Femur (tissue), 1 donor: ENCODE data around the gene IFRD2.
"Not testable (repeated sequence)": the region's sequence is repeated elsewhere in the genome, so short reads cannot be mapped to it uniquely, and the experiment has no call there.

Source experiments
- DNase-seq: peaks from one replicate; pipeline ENCODE4 v3.0.0-alpha.2; 2017

Gene IFRD2

DNA sequence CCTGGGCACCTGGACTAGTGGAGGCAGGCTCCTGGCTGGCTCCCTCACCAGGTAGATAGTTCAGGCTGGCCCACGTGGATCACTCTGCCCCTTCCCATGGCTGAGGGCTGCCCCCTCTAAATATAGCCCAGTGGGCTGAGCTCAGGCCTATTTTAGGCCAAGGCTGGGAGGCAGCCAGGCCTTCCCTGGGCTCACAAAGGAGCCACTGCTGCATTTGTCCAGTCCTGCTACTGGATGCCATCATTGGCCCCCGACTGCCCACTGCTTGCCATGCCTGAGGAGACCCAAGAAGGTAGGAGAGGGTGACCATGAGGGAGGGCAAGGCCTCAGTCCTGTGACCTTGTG, 13.4 kb downstream of the IFRD2 start, which contains the start of gene LSMEM2:
Gene LSMEM2, plus strand, starts transcription at position 208 of the 345 bp plus-strand sequence. Its CDS starts 27 bp downstream, at position 235.
- DNase-seq = peak; percentile 74

DNA sequence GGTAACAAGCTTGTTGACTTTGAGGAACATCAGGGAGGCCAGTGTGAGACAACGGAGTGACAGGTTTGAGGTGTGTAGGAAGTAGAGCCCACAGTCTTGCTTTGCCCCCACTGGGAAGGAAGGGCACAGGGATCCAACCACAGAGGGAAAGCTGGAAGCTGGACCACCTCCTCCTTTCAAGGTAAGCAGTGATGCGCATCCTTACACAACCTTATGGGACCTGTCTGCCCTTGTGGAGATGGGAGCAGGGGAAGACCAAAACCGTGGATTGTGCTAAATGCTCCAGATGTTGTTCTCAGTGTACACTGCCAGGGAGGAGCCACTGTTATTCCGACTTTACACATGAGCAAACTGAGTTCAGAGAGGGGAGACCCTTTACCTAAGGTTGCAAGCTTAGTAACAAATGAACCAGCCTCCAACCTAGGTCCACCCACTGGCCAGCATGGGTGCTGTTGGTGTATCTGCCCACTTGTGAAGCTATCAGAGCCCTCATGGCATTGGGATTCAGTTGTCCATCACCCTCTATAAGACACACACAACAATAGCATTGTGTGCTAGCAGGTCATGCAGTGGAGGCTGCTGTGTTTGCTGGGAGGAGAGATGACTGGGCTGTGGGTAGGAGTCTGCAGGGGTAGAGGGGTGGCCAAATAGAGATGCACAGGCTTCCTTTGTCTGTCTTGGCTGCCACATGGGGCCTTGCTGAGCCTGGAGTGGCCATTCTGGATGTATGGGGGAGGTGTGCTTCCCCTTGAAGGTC, 13.9 kb downstream of the IFRD2 start:
- no peak for DNase-seq

- DNase-seq = no peak
Observed at GRCh38 chr3:50276762-50277101, 15.5 kb downstream of the IFRD2 start.

DNA sequence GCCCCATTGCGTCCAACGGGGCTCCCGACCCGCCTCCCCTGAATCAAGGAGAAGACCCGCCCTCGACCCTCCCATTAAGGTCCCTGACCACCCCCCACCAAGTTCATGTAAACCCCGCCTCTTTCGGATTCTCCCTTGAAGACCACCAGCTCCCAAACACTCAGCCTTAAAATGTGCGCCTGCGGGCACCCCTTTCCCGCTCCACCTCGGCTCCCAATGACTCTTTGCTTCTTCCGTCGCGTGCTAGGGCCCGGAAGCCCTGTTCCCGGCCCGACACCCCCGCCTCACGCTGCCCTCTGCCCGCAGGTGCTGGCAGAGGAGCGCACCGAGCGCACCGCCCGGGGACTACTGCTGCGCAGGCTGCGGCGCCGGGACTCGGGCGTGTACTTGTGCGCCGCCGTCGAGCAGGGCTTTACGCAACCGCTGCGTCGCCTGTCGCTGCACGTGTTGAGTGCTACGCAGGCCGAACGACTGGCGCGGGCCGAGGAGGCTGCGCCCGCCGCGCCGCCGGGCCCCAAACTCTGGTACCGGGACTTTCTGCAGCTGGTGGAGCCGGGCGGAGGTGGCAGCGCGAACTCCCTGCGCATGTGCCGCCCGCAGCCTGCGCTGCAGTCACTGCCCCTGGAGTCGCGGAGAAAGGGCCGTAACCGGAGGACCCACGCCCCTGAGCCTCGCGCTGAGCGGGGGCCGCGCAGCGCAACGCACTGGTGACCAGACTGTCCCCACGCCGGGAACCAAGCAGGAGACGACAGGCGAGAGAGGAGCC, 16.1 kb downstream of the IFRD2 start:
- no peak for DNase-seq

GRCh38 chr3:50275141-50275995, 16.9 kb downstream of the IFRD2 start:
- DNase-seq = no peak

DNA sequence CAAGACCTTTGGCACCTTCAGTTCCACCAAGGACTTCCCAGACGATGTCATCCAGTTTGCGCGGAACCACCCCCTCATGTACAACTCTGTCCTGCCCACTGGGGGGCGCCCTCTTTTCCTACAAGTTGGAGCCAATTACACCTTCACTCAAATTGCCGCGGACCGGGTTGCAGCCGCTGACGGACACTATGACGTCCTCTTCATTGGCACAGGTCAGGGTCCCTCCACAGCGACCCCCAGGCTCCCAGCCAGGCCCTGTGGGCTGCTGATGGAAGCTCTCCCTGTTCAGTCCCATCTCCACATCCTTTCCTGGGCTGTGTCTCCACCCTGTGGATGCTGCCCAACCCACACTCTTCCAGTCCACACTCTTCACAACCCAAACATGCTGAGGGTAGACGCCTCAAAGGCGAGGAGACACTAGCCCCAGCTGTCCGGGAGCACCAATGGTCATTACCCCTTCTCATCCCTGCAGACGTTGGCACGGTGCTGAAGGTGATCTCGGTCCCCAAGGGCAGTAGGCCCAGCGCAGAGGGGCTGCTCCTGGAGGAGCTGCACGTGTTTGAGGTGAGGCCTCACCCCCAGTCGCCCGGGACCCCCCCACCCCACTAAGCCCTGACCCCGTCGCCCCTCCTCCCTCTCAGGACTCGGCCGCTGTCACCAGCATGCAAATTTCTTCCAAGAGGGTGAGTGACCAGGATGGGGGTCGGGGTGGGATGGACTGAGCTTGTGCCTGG, 17.7 kb downstream of the IFRD2 start:
- peak; percentile 68 for DNase-seq

GRCh38 chr3:50273689-50274065, 18.6 kb downstream of the IFRD2 start:
- DNase-seq = no peak

DNA sequence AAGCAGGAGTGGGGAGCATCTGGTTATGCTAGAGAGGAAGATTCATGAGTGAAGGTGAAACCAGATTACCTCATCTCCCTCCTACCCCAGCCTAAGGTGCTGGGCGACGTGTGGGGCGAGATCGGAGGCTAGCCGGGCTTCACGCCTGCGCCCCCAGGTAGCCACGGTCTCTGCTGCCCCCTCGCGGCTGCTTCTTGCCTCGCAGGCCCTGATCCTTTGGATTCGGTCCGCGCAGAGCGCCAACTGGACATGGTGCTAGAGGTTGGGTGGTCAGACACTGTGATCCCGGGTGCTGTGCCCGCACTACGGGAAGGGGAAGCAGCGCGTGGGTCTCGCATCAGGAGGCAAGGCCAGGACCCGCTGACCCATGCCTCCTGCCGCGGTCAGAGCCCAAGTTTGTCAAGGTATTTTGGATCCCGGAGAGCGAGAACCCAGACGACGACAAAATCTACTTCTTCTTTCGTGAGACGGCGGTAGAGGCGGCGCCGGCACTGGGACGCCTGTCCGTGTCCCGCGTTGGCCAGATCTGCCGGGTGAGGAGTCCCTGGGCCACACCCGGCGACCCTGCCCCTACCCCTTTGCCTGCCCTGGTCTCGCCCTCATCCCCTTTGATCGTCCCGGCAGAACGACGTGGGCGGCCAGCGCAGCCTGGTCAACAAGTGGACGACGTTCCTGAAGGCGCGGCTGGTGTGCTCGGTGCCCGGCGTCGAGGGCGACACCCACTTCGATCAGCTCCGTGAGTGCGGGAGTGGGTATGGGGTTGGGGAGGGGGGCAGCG, 19.1 kb downstream of the IFRD2 start:
- peak; percentile 91 for DNase-seq

DNA sequence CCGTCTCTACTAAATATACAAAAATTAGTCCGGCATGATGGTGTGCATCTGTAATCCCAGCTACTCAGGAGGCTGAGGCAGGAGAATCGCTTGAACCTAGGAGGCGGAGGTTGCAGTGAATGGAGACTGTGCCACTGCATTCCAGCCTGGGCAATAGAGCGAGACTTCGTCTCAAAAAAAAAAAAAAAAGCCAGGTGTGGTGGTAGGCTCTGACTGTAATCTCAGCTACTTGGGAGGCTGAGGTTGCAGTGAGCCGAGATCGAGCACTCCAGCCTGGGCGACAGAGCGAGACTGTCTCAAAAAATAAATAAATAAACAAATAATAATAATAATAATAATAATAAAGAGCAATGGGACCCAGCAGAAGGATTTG, 19.7 kb downstream of the IFRD2 start:
- not testable (repeated sequence) for DNase-seq

- DNase-seq = no peak
Observed at GRCh38 chr3:50271314-50271936, 20.8 kb downstream of the IFRD2 start.

DNA sequence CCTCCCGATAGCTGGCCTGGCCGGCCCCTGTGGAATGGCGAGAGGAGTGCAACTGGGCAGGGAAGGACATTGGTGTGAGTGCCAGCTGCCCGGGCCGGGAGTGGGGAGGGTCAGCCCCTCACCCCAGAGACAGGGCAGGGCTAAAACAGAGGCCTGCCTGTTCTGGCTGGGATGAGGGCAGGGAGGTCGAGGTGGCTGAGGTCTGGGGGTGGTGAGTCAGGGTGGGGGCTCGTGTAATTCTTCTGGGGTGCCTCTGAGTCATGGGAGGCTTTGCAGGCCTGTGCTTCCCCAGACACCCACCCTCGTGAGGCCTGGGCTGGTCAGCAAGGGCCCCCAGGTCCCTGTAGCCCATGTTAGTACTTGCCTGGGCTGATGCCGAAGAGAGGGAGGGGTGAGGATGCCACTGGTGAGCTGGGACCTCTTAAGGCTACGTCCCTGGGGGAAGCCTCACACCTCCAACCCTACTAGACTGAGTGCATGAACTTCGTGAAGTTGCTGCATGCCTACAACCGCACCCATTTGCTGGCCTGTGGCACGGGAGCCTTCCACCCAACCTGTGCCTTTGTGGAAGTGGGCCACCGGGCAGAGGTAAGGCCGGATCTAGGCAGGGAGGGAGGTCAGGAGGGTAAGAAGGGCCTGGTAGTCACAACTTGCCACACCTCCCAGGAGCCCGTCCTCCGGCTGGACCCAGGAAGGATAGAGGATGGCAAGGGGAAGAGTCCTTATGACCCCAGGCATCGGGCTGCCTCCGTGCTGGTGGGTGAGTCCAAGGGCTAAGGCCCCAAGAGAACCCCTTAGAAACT, 21.6 kb downstream of the IFRD2 start:
- no peak for DNase-seq

DNA sequence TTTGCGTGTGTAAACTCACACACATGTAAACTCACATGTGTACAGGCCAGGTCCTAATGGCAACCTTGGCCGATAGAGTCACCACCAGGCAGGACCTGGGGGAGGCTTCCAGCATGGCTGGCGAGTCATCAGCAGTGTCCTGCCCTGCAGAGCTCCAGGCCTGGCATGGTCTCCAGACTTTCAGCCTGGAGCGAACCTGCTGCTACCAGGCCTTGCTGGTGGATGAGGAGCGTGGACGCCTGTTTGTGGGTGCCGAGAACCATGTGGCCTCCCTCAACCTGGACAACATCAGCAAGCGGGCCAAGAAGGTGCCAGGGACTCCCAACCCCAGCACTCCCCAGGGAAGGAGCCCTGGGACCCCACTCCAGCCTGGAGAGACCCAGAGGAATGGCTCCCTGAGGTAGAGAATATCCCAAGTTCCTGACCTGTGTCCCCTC, 22.2 kb downstream of the IFRD2 start:
- no peak for DNase-seq

GRCh38 chr3:50269460-50269859, 22.8 kb downstream of the IFRD2 start:
- no peak for DNase-seq

- peak; percentile 79 for DNase-seq
Observed at GRCh38 chr3:50268703-50269451, 23.4 kb downstream of the IFRD2 start, which contains the start of gene SEMA3B. Gene SEMA3B (plus strand): TSS chr3:50269147. CDS start chr3:50269241, 94 bp downstream.

DNA sequence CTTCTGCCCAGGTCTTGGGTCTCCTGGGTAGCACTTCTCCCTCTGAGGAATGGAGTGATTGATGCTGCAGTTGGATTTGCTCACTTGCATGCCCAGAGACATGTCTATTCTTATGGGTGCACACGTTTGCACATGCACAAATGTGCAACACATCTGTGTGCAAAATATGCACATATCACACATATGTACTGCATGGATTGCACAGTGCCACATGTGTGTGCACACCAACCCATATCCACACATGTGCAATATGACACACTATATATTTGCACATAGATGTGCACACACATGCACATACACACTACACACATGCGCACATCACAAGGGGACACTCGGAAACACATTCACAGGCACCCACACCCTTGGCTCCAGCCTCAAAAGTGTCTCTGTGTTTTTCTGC, 24.0 kb downstream of the IFRD2 start:
- no peak for DNase-seq

GRCh38 chr3:50267280-50267913, 24.8 kb downstream of the IFRD2 start:
- peak; percentile 85 for DNase-seq

DNA sequence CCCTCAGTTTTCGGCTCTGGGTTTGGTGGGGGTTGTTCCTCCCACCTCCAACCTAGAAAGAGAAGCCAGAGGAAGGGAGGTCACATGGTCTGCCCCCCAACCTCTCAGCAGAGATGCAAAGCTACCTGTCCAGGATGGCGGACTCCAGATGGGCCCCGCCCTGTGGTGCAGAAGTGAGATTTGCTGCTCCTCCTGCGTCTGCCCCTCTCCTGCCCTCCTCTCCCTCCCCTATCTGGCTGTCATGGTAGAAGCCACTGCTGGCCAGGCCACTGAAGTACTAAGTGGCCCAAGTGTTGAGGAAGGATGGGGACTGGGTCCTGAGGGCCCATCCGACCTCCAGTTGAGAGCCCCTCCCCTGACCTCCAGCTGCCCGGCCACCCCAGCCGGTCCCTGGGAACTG, 25.4 kb downstream of the IFRD2 start:
- no peak for DNase-seq

- no peak for DNase-seq
Observed at GRCh38 chr3:50266017-50266416, 26.2 kb downstream of the IFRD2 start.

- no peak for DNase-seq
Observed at GRCh38 chr3:50265571-50265970, 26.7 kb downstream of the IFRD2 start.
